HG02759 (cell line): Measurements from ENCODE around the gene NALF2.

ENCODE experiments used
- ATAC-seq: cut with Tn5 transposase; IDR thresholded peaks from one replicate; pipeline ENCODE4 v1.9.1; 2021; ENCODE audit warnings: mild to moderate bottlenecking, moderate library complexity; ENCODE audit not compliant: unreplicated experiment

Gene NALF2

DNA sequence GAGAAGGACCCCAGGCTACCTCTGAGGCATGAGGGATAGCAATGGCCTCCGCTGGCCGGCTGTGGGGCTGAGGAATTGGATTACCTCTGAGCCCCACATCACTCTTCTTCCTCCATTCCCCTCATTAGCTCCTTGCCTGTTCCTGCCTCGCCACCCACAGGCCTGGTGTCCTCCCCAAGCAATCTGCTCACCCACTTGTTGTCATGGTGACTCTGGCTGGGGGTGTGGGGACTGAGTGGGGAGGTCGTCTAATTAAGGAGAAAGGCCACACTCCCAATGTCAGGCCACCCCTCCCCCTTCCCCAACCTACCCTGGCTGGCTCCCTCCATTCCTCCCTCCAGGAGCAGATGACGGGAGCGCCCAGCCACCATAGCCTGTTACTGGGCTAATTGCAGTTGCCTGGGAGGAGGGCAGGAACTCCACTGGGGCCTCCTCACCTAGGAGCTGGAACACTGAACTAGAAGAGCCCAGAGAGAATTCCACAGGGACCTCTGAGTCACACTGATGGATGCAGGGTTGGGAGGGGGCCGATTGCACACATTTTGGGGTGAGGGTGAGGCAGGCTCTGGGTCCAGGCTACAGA is 20.7 kb downstream of the NALF2 start:
- ATAC-seq = no peak

DNA sequence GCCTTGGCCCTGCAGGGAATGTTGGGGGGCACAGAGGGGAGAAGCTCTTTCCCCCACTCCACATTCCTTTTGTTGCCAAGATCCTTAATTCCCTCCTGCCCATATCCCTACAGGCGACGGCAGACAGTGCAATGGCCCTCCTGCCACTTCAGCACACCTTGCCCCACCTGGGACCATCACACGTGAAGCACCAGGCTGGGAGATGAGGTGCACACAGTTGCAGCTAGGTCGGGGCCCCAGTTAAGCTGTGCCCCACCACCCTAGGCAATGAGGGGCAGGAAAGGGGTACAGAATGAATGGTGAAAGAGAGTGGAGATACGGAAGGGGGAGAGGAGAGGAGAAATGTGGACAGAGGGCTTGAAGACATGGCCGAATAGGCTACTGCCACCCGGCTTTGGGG is 26.2 kb downstream of the NALF2 start:
- no peak for ATAC-seq

DNA sequence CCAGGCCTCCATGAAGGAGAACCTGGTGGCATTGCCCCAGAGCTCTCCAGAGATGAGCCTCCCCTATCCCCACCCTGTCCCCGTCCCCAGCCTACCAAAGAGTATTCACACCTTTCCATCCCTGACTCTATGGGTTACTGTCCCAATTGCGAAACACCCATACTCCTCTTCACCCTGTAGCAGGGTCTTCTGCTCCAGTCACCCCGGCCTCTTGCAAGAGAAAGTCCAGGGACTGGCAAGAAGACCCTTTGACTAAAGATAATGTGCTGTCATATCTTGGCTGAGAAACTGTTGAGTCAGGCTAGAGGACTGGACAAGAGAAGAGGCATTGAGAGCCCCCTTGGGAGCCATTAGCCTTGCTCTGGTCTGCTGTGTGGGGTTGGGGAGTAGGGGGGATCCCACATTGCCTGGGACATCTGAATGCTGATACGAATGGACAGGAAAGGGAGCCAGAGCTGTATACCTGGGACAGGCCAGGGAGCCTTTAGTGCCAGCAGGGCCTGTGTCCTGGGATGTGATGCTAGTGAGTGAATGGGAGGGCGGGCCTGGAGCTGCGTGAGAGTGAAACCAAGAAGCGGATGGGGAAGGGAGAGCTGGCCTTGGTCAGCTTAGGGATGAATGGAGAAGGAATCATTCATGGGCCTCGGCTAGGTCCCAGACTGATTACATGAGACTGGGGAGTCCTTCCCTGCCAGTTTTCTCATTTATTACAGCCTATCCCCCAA is 27.1 kb downstream of the NALF2 start:
- ATAC-seq = no peak

DNA sequence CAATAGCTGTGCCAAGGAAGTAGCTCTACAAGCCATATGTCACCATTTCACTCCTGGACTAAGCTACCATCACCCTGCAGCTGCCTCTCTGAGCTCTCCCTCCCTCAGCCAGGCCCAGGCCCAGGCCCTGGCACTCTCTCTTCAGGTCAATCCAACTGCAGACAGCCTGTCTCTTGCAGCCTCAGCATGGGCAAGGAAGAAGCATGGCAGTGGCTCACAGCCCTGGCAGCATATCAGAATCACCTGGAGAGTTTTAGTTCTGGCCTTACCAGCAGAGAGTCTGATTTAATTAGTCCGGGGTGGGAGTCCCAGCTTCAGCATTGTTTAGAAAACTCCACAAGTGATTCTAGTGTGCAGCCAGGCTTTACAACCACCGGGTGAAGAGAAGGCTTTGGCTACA is 31.5 kb downstream of the NALF2 start:
- ATAC-seq = no peak

DNA sequence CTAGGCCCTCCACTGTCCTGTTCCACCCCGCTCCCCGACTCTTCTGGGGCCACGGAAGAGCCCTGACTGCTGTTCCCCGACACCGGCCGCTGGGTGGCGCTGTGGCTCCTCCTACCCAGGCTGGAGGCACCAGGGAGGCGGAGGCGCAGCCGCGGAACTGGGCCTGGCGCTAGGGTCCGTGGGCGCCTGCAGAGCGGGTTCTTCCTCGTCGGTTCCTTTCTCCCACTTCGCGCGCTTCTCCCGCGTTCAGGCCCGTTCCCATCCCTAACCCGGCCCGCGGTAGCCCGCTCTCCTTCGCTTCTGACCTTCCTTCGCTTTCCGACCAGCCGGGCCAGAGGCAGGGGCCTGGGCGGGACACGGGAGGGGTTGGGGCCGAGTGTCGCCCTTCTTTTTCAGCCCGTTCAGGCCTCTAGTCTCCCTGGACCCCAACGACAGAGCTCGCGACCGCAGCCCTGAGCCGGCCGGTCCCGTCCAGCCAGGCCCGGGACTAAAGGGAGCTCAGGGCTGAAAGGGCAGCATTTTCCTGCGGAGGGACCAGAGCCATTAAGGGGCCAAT is 34.3 kb downstream of the NALF2 start:
- ATAC-seq = peak; percentile 93

DNA sequence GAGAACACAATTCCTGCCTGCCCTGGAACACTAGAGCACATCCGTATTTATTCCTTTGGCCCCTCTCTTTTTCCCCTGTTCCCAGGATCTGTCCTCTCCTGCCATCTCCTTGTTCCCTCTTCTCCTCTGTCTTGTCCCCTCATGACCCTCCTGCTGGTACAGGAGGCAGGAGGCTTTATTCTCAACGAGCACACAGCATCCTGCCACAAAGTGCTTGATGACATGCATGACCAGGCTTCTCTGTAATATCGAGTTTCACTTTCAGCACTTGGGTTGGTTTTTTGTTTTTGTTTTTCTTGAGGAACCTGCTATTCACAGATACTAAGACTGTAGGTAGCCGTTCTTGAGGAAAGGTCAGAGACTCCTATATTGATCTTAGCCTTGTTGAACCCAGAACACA is 35.3 kb downstream of the NALF2 start:
- no peak for ATAC-seq

DNA sequence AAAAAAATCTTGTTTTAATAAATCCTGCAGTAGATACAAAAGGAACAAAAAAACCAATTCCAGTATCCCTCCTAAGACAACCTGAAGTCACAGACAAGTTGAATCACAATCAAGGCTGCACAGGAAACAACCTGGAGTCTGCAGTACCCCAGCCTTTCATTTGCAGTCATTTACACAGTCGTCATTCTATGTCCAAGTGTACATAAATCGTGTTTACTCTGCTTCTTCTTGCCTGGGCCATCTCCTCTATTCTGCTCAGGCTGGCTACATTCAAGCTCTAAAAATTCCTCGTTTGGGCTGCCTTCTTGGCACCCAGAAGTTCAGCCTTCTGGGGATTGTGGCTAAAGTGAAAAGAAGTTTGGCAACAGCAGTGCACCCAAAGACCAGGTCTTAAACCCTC is 37.8 kb downstream of the NALF2 start:
- no peak for ATAC-seq

DNA sequence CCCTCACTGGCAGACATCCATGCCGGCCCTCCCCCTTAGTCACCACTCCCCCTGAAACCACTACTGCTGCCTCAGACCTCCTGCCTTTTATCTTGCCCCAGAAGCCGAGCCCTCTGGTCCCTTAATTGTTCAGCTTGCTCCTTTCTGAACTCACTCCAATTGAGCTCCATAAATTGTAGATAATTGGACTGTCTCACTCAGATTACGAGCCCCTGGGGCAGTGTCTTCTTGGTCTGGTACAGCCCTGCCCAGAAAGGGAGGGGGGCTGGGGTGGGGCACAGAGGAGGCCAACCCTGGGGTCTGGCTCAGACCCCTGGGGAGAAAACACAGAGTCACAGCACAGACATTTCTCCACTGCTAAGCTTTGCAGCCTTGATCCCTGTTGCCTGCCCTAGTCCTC is 39.4 kb downstream of the NALF2 start:
- ATAC-seq = no peak

DNA sequence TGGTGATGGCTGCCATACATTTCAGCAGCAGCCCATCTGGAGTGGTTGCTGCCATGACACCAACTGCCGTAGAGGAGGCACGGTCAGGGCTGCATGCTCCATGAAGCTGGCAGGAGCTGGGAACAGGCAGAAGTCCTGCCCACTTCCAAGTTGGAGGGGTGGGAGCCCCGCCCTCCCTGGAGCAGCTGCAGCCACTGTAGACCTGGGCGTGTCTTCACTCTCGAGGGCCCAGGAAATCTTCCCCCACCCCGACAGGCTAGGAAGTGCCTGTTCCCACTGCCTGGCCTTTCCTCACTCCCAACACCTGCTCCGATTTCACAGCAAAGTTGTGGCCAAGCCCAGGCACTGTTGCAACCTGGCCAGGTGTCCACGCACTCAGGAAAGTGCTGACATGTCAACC is 42.3 kb downstream of the NALF2 start:
- ATAC-seq = no peak

DNA sequence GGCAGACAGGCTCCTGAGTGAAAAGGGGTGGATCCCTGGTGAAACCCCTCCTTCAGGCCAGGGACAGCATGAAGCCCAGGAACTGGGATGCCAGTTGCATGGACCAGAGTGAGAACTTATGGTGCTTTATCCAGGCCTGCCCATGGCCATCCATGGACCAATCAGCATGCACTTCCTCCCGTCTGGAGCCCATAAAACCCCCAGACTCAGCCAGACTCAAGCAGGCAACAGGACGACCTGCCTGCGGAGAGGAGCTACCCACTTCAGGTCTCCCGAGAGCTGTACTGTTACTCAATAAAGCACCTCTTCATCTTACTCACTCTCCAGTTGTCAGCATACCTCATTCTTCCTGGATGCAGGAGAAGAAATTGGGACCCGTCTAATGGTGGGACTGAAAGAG is 42.9 kb downstream of the NALF2 start:
- ATAC-seq = no peak

DNA sequence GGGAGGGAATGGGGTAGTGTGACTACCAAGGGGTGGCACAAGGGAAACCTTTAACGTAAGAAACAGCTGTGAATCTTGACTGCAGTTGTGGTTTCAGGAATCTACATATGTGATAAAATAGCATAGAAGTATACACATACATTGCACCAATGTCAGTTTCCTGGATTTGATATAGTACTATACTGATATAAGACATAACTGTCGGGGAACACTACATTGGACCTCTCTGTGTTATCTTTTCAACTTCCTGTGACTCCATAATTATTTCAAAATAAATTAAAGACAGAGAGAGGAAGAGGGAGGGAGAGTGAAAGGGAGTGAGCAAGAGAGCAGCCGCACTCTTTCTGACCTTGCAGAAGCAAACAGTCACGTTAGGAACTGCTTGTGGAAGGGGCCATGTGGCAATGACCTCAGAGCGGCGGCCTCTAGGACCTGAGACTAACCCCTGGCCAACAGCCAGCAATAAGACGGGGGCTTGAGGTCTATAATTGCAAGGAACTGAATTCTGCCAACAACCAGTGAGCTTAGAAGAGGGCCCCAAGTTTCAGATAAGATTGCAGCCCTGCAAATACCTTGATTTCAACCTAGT is 47.4 kb downstream of the NALF2 start:
- ATAC-seq = no peak

DNA sequence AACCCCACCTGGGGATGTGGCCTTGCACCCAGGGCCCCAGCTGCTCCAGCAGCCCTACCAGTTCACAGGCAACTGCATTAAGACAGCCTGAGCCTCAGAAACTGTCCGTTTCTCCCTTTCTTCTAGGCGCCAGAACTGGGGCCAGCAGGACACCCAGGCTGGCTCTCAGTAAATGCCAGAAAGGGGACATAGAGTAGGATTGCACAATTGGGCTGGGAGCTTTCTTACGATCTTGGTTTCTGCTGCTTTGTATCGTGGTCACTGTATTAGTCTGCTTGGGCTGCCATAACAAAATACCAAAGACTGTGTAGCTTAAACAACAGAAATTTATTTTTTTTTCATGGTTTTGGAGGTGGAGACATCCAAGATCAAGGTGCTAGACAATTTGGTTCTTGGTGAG is 48.4 kb downstream of the NALF2 start:
- ATAC-seq = no peak
